Testis (tissue), 5 donors: ENCODE data around the gene NMB. TPM values are rescaled to one million over a fixed set of nuclear protein-coding genes. Genes with fewer than 3 reads are reported as not detected.
A peak's percentile ranks its signal among the peaks of the same experiment; 100 is the strongest.

Experiments
- DNase-seq: peaks from one replicate; pipeline ENCODE4 v3.0.0-alpha.2; 2019
- H3K27ac ChIP-seq, 2 donors: fragments of 200-600 bp; sonication (generic); one replicate each; pipeline ENCODE4 v1.5.1; 2019
- H3K27me3 ChIP-seq: fragments of 200-600 bp; sonication (generic); one replicate; pipeline ENCODE4 v1.5.1; 2019
- H3K36me3 ChIP-seq: fragments of 200-600 bp; sonication (generic); one replicate; pipeline ENCODE4 v1.5.1; 2017; ENCODE audit warnings: low read depth; ENCODE audit errors: missing control alignments
- H3K4me1 ChIP-seq: fragments of 200-600 bp; sonication (generic); one replicate; pipeline ENCODE4 v1.5.1; 2019
- H3K4me3 ChIP-seq, 2 donors: fragments of 200-600 bp; sonication (generic); one replicate each; pipeline ENCODE4 v1.5.1; 2017 to 2019
- H3K9me3 ChIP-seq: fragments of 200-600 bp; sonication (generic); one replicate; pipeline ENCODE4 v1.5.1; 2017
- POLR2A ChIP-seq: fragments of 450-650 bp; IDR thresholded peaks from one replicate; pipeline ENCODE4 v1.6.1; 2017; ENCODE audit warnings: antibody characterized with exemption, mild to moderate bottlenecking, moderate library complexity
- WGBS, 2 donors: methylation state at CpG; one replicate each; pipeline ENCODE4 v1.1.5; 2018; 5-methylcytosine and 5-hydroxymethylcytosine counted together
- intact Hi-C: fragments of 100-400 bp; cut with DNase I; formaldehyde crosslinking; loops from one replicate; pipeline ENCODE4 v1.15.1; 2023; ENCODE audit warnings: low total_unique reads
- long read RNA-seq, 2 donors: transcript quantifications; one replicate each; lab custom pipeline, GENCODE V29; 2026
- polyA plus RNA-seq: library from polyadenylated mRNA; stranded (reverse); fragments of 350-450 nt; fragmentation: Illumina TruSeq; extraction: RNeasy Lipid Tissue Mini Kit (QIAGEN cat#74804); gene quantifications from one replicate; pipeline ENCODE4 v1.2.3, GENCODE V29; 2014; ENCODE audit warnings: low read depth, low replicate concordance; ENCODE audit not compliant: insufficient read depth
- total RNA-seq, 2 donors: library from RNA; depleted of rRNA; stranded (reverse); fragments of >200 nt; gene quantifications; one replicate each; pipeline ENCODE4 v1.2.3, GENCODE V29; 2016
- TF ChIP-seq, protein P1 (sequence below), 3 experiments: fragments of 450-650 bp in 2 of 3; fragments of 200-600 bp in 1 of 3; sonication (generic) in 1 of 3; IDR thresholded peaks; one replicate each; pipeline ENCODE4 v1.5.1; 2016 to 2019; ENCODE audit warnings: antibody characterized with exemption in 3 of 3, mild to moderate bottlenecking in 2 of 3, moderate library complexity in 1 of 3

NMB gene, protein sequence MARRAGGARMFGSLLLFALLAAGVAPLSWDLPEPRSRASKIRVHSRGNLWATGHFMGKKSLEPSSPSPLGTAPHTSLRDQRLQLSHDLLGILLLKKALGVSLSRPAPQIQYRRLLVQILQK
- total RNA-seq (10 to 100 TPM; 11.0 to 17.5 TPM), polyA plus RNA-seq (7.5 TPM)
- long read RNA-seq, donor 1, partial matches to known transcripts = 0 of 3 reads
- long read RNA-seq, donor 1, other reads (novel, unspliced or antisense) = 0 of 3 reads
- long read RNA-seq, donor 2, partial matches to known transcripts = 0 of 4 reads
- long read RNA-seq, donor 2, other reads (novel, unspliced or antisense) = 0 of 4 reads

DNA sequence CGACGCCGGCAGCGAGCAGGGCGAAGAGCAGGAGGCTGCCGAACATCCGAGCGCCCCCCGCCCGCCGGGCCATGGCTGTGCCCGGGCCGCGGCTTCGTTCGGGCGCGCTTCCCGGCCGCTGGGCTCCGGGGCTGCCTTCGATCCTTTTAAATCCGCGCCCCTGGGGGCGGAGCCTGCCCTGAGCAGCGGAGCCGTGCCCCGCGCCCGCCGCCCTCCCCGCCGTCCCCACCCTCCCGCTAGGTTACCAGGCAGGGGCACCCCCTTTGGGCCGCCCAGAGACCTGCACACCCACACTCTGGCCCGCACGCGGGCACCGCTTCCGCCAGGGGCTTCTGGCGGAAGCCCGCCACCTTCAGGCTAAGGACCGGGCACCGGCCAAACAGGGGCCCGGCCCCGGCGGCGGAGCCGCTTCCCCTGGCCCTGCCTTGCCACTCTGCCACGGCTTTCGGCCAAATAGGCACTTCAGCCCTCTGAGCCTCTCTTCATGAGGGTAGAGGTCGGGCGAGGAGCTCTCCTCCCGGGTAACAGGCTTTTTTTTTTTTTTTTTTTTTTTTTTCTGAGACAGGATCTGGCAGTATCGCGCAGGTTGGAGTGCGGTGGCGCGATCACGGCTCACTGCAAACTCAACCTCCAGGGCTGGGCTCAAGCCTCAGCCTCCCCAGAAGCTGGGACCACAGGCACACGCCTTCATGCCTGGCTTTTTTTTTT is at the start of gene NMB:
NMB (minus strand) TSS at position 120 of the 708 bp plus-strand sequence; CDS start at position 73, 47 bp downstream.
- TF ChIP-seq POLR2A = no peak
- TF ChIP-seq, protein P1, sequence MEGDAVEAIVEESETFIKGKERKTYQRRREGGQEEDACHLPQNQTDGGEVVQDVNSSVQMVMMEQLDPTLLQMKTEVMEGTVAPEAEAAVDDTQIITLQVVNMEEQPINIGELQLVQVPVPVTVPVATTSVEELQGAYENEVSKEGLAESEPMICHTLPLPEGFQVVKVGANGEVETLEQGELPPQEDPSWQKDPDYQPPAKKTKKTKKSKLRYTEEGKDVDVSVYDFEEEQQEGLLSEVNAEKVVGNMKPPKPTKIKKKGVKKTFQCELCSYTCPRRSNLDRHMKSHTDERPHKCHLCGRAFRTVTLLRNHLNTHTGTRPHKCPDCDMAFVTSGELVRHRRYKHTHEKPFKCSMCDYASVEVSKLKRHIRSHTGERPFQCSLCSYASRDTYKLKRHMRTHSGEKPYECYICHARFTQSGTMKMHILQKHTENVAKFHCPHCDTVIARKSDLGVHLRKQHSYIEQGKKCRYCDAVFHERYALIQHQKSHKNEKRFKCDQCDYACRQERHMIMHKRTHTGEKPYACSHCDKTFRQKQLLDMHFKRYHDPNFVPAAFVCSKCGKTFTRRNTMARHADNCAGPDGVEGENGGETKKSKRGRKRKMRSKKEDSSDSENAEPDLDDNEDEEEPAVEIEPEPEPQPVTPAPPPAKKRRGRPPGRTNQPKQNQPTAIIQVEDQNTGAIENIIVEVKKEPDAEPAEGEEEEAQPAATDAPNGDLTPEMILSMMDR (IDR thresholded peaks at IDR 0.05) = peak; percentile 12 to 55 (median 37)
- intact Hi-C loops = no loop called here
- WGBS, 2 donors = 0% methylated on average over 15 to 33 of the region's 61 CpGs

DNA sequence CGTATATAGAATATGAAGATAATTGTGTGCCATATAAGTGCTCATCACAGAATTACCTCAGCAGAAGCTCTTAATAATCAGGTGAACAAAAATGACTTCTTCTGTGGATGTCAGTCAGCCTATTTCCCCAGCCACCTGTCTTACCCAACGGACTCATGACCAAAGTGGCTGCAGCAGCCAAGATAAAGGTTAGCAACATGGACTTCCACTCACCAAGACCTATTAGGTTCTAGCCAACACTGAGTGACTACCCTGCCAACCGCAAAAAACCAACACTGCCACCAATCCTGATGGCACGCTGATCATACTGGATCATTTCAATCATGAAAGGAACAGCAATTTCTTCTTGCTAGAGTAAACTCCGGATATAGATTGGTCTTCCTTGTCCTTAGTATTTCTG is 45.8 kb upstream of the NMB start:
- intact Hi-C loops = no loop called here
- Histone ChIP-seq H3K4me3 (no peak overlapping the region), H3K27me3 (no peaks in the 10 kb centered on the region), H3K36me3 (no peaks in the 10 kb centered on the region), H3K27ac (no peak overlapping the region), H3K9me3 (no peaks in the 10 kb centered on the region), H3K4me1 (no peaks in the 10 kb centered on the region)
- DNase-seq = no peak
- WGBS, 2 donors = 91 to 94% methylated on average over 5 of the region's 5 CpGs
- no peak for TF ChIP-seq POLR2A
- TF ChIP-seq, protein P1 (IDR thresholded peaks at IDR 0.05) = no peak

More for the DNA sequence above, at the start of gene NMB:
- H3K9me3 ChIP-seq = no peaks in the 10 kb centered on the region
- H3K27ac ChIP-seq = peak within 1 kb of the TSS; percentile 58 to 59
- DNase-seq = peak; percentile 75
- peaks cover 9% of the 10 kb centered on the region for H3K4me1 ChIP-seq
- no peaks in the 10 kb centered on the region for H3K27me3 ChIP-seq
- H3K36me3 ChIP-seq = no peaks in the 10 kb centered on the region
- H3K4me3 ChIP-seq = peak within 1 kb of the TSS; percentile 57 to 74

DNA sequence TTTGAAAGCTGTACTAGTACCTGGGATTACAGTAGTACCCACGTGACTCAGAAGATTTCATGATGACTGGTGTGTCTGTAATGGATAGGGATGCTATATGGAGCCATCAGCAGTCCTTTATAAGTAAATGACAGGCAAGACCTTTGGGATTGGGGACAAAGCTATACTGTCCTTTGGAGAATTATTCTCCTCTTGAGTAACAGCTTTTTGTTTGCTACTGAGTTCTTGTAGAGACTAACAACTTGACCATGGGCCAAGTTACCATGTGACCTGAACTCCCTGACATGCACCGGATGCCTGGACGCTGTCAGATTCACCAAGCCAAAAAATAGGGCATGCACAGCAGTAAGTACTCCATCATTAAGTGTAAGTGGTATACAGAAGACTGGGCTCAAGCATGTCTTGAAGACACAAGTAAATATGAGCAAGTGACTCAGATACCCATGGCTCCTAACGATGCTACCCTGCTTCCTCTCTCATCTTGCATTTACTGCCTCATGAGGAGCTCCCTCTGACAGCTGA is 45.0 kb upstream of the NMB start:
- Histone ChIP-seq H3K27ac (no peak overlapping the region), H3K27me3 (no peaks in the 10 kb centered on the region), H3K9me3 (no peaks in the 10 kb centered on the region), H3K4me1 (no peaks in the 10 kb centered on the region), H3K4me3 (no peak overlapping the region), H3K36me3 (no peaks in the 10 kb centered on the region)
- intact Hi-C loops = no loop called here
- WGBS, 2 donors = 46 to 64% methylated on average over 4 of the region's 4 CpGs
- TF ChIP-seq, protein P1 (IDR thresholded peaks at IDR 0.05) = no peak
- no peak for TF ChIP-seq POLR2A
- peak; percentile 73 for DNase-seq

DNA sequence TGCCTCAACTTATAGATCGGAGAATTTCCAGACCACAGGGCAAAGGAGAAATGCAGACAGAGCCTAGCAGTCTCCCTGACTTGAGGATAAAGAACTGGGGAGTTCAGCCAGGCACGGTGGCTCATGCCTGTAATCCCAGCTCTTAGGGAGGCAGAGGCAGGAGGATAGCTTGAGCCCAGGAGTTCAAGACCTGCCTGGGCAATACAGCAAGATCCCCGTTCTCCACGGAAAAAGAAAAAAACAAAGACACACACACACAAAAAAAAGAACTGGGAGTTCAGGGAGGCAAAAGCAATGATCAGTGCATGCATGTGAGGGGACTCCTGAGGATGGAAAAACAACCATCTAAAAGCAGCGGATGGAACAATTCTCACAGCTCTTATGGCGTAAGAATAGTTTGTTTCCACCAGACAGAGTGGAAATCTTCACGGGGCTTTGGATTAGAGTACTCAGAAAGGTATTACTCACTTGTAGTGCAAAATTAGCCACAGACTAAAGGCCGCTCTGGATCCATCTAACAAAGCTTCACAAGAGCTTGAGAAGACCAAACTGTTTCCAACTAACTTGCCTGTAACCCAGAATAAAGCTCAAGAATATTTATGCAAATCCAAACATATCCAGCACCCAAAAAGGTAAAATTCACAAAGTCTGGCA is 41.7 kb upstream of the NMB start:
- intact Hi-C loops = no loop called here
- TF ChIP-seq, protein P1 (IDR thresholded peaks at IDR 0.05) = no peak
- no peak for TF ChIP-seq POLR2A
- Histone ChIP-seq H3K4me3 (no peak overlapping the region), H3K4me1 (peaks cover 3% of the 10 kb centered on the region), H3K27me3 (no peaks in the 10 kb centered on the region), H3K27ac (no peak overlapping the region), H3K36me3 (no peaks in the 10 kb centered on the region), H3K9me3 (no peaks in the 10 kb centered on the region)
- no peak for DNase-seq
- WGBS, 2 donors = 86 to 89% methylated on average over 8 of the region's 8 CpGs
